Right lobe of liver (tissue), 4 donors: Measurements from ENCODE around the gene COL23A1.

Experiments
- POLR2A ChIP-seq: fragments of 450-650 bp; IDR thresholded peaks from one replicate; pipeline ENCODE4 v1.6.1; 2017; ENCODE audit warnings: antibody characterized with exemption, mild to moderate bottlenecking
- TF ChIP-seq, protein P1 (sequence below), 4 donors: fragments of 200-600 bp in 3 of 4; fragments of 450-650 bp in 1 of 4; IDR thresholded peaks; one replicate each; pipeline versions ENCODE4 v1.5.1 to v1.8.0; 2016 to 2022; ENCODE audit warnings: antibody characterized with exemption in 4 of 4, mild to moderate bottlenecking in 2 of 4
- donor health status: DM: no; HTN: no; CAD: no.
- donor health status: DM: no; HTN: no; CAD: no.
- donor health status: DM: no; HTN: yes; CAD: no.

DNA sequence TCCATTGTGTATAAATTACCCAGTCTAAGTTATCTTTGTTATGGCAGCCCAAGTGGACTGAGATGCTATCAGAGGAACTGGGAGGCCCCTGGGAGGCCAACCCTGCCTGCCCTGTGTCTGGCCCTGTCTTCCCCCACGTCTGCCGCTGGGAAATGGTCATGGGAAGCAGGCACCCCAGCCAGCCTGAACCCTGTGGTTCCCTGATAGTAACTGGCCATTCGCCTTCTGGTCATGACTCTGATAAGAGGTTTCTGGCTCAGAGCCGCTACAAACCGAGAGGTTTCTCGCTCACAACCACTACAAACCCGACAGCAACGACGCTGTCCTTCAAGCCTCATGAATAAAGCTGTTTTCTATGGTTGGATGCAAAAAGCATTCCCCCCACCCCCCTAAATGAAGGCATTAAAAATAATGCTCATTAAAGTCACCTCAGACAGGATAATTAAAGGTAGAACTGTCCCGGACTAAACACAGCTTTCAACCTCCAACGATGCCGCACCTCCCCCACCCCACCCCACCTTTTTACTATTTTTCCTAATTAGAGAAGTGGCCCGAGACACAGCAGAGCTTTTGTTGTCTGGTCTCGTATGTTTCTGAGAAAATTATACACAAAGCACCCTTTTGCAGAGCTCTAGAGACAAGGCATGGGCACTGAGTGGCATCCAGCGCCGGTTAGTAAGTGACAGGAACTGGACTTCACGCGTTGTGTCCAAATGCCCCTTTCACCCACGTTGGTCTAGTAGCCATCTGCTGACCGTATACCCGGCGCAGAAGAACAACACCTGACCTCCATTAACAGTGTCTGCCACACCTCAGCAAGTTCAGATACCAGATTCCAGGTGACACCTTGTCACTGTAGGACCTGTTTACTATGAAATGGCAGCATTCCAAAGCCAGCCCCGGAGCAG is 140.8 kb downstream of the COL23A1 start:
- TF ChIP-seq, protein P1, sequence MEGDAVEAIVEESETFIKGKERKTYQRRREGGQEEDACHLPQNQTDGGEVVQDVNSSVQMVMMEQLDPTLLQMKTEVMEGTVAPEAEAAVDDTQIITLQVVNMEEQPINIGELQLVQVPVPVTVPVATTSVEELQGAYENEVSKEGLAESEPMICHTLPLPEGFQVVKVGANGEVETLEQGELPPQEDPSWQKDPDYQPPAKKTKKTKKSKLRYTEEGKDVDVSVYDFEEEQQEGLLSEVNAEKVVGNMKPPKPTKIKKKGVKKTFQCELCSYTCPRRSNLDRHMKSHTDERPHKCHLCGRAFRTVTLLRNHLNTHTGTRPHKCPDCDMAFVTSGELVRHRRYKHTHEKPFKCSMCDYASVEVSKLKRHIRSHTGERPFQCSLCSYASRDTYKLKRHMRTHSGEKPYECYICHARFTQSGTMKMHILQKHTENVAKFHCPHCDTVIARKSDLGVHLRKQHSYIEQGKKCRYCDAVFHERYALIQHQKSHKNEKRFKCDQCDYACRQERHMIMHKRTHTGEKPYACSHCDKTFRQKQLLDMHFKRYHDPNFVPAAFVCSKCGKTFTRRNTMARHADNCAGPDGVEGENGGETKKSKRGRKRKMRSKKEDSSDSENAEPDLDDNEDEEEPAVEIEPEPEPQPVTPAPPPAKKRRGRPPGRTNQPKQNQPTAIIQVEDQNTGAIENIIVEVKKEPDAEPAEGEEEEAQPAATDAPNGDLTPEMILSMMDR (IDR thresholded peaks at IDR 0.05), result no peak
- no peak for TF ChIP-seq POLR2A
